Bronchial epithelial cell (primary cell): ENCODE data around the gene WFDC1. TPM values are rescaled to one million over a fixed set of nuclear protein-coding genes. Genes with fewer than 3 reads are reported as not detected.
A peak's percentile ranks its signal among the peaks of the same experiment; 100 is the strongest.

Experiments used
- DNase-seq: peaks from one replicate; pipeline ENCODE4 v3.0.0-alpha.2; 2010; ENCODE audit warnings: low read depth
- FAIRE-seq: peaks from 2 replicates; lab custom pipeline; 2011; peaks lifted over from hg19 to GRCh38; lab: Jason Lieb, UNC
- H3K27me3 ChIP-seq: 2 replicates; pipeline ENCODE4 v1.5.1; 2011; ENCODE audit warnings: low read length; ENCODE audit not compliant: control insufficient read depth, insufficient read depth
- H3K36me3 ChIP-seq: 2 replicates; pipeline ENCODE4 v1.5.1; 2011; ENCODE audit warnings: low read length; ENCODE audit not compliant: control insufficient read depth, insufficient read depth
- H3K4me3 ChIP-seq: 2 replicates; pipeline ENCODE4 v1.5.1; 2011; ENCODE audit warnings: mild to moderate bottlenecking, low read depth, low read length, control low read depth
- total RNA-seq: library from RNA; depleted of rRNA; stranded (reverse); fragments of >200 nt; gene quantifications from 2 replicates; pipeline ENCODE4 v1.2.1, GENCODE V29; 2014
- TF ChIP-seq, protein P1 (sequence below): IDR thresholded peaks from 2 replicates; pipeline ENCODE4 v1.5.1; 2011; ENCODE audit warnings: mild to moderate bottlenecking, moderate library complexity, low read length, control low read depth, inconsistent platforms; ENCODE audit not compliant: insufficient read depth, severe bottlenecking

WFDC1 gene
- total RNA-seq, 1 donor from 2014 or later: not detected

DNA sequence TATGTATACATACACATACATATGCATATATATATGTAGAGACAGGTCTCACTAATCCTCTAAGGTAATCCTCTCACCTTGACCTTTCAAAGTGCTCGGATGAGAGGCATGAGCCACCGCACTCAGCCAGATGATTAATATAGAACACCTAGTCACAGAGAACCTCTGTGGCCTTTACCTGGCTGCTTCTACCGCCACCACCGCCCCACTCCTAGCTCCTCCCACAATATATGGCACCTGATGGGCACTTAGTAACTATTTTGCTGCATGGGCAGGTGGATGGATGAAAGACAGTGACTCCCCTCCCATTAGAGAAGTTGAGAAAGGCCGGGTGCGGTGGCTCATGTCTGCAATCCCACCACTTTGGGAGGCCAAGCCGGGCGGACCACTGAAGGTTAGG, 57.0 kb downstream of the WFDC1 start:
- no peaks in the 10 kb centered on the region for H3K36me3 ChIP-seq
- no peak for FAIRE-seq
- no peak overlapping the region for H3K4me3 ChIP-seq
- no peak for DNase-seq
- H3K27me3 ChIP-seq: no peaks in the 10 kb centered on the region
- TF ChIP-seq, protein P1, sequence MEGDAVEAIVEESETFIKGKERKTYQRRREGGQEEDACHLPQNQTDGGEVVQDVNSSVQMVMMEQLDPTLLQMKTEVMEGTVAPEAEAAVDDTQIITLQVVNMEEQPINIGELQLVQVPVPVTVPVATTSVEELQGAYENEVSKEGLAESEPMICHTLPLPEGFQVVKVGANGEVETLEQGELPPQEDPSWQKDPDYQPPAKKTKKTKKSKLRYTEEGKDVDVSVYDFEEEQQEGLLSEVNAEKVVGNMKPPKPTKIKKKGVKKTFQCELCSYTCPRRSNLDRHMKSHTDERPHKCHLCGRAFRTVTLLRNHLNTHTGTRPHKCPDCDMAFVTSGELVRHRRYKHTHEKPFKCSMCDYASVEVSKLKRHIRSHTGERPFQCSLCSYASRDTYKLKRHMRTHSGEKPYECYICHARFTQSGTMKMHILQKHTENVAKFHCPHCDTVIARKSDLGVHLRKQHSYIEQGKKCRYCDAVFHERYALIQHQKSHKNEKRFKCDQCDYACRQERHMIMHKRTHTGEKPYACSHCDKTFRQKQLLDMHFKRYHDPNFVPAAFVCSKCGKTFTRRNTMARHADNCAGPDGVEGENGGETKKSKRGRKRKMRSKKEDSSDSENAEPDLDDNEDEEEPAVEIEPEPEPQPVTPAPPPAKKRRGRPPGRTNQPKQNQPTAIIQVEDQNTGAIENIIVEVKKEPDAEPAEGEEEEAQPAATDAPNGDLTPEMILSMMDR: no peak

DNA sequence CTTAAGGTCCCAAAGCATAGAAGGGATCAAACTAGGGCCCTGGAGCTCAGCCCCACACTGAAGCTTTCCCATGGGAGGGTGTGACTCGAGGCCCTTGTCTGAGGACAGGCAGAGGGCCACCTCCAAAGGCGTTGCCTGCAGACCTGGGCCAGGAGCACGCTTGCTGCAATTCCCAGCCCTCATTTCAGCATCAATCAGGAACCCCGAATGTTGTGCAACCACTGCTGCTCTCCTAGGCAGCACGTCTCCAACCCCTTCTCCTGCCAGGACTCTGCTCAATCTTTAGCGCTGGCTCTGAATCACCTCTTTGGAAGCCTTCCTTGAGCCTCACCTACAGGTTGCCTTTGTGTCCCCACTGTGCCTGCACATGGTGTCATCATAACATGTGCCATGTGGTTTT, 59.6 kb downstream of the WFDC1 start:
- Histone ChIP-seq H3K27me3 (no peaks in the 10 kb centered on the region), H3K4me3 (no peak overlapping the region), H3K36me3 (no peaks in the 10 kb centered on the region)
- DNase-seq: peak; percentile 70
- FAIRE-seq: peak; percentile 94
- TF ChIP-seq, protein P1: no peak

DNA sequence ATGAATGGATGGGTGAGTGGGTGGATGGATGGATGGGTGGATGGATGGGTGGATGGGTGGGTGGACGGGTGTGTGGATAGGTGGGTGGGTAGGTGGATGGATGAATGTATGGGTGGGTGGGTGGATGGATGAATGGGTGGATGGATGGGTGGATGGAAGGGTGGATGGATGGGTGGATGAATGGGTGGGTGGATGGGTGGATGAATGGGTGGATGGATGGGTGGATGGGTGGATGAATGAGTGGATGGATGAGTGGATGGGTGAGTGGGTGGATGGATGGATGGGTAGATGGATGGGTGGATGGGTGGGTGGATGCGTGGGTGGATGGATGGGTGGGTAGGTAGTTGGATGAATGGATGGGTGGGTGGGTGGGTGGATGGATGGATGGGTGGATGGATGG, 60.5 kb downstream of the WFDC1 start:
- Histone ChIP-seq H3K36me3 (no peaks in the 10 kb centered on the region), H3K4me3 (no peak overlapping the region), H3K27me3 (no peaks in the 10 kb centered on the region)
- TF ChIP-seq, protein P1: no peak
- DNase-seq: no peak
- no peak for FAIRE-seq

DNA sequence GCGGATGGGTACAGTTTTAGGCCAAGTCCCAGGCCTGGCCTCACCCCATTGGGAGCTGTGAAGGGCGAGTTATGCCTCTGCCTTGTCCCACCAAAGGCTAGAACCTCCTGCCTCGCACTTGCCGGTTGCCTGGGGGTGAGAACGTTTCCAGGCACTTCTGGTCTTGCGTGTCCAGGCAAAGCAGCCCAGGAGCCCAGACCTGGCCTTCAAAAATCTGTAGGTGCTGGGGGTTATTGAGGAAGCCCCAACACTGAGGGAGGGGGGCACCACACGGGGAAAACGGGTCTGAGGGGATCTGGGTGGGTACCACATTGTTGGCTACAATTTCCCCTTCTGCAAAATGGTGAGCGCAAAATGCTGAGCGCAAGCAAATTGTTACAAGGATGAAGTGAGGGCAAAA, 61.5 kb downstream of the WFDC1 start:
- TF ChIP-seq, protein P1: no peak
- Histone ChIP-seq H3K27me3 (no peaks in the 10 kb centered on the region), H3K4me3 (no peak overlapping the region), H3K36me3 (no peaks in the 10 kb centered on the region)
- FAIRE-seq (no peak), DNase-seq (no peak)

DNA sequence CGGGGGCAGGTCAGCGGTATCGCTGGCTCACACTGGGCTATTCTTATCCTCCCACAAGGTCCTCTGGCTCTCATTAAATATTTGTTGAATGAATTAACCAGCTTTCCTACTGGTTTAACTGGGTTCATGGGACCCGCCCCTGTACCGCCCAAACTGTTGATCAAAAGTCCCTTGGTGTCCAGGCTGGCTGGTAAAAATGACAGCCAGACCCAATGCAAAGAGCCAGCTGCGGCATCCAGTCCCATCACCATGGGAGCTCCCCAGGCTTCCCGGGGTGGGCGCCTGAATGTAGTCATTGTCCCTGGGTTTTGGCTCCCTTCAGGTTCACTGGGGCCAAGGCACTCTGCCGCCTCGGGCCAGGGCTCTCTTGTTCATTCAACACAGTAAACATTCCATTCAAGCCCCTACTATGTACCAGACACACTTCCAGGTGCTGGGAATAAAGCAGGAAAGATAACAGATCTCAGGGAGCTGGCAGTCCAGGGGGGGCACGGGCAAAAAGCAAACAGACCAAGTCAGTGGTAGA, 62.0 kb downstream of the WFDC1 start:
- Histone ChIP-seq H3K36me3 (no peaks in the 10 kb centered on the region), H3K4me3 (peak overlapping the region; percentile 11), H3K27me3 (no peaks in the 10 kb centered on the region)
- DNase-seq: peak; percentile 67
- TF ChIP-seq, protein P1: no peak
- FAIRE-seq: no peak

DNA sequence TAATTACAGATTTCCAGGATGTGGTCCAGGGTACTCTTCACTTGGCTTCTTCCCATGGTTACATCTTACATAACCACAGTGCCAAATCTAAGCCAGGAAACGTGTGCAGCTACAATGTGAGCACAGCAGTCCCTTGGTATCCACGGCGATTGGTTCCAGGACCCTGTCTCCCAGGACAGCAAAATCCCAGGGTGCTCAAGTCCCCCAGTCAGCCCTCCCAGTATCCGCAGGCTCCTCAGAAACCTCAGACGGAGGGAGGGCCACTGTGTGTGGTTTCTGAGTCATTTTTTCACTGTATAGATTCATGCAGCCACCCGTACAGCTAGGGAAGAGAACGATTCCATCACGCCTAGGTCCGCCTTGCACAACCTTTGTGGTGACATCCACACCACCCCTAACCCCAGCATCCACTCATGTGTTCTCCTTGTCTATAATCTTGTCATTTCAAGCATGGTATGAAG, 62.5 kb downstream of the WFDC1 start:
- no peaks in the 10 kb centered on the region for H3K36me3 ChIP-seq
- DNase-seq (peak; percentile 91), FAIRE-seq (peak; percentile 99)
- TF ChIP-seq, protein P1: no peak
- no peaks in the 10 kb centered on the region for H3K27me3 ChIP-seq
- peak overlapping the region; percentile 11 for H3K4me3 ChIP-seq
